ENCODE results near the gene MUC13. TPM values are rescaled to one million over a fixed set of nuclear protein-coding genes. Genes with fewer than 3 reads are reported as not detected.

Gene MUC13
- total and polyA plus RNA-seq, 9 of the 15 experiments (the other 6 are each of a cell fraction or from before 2014, with no cell fraction given) = 0.09 TPM; not detected in 8

DNA sequence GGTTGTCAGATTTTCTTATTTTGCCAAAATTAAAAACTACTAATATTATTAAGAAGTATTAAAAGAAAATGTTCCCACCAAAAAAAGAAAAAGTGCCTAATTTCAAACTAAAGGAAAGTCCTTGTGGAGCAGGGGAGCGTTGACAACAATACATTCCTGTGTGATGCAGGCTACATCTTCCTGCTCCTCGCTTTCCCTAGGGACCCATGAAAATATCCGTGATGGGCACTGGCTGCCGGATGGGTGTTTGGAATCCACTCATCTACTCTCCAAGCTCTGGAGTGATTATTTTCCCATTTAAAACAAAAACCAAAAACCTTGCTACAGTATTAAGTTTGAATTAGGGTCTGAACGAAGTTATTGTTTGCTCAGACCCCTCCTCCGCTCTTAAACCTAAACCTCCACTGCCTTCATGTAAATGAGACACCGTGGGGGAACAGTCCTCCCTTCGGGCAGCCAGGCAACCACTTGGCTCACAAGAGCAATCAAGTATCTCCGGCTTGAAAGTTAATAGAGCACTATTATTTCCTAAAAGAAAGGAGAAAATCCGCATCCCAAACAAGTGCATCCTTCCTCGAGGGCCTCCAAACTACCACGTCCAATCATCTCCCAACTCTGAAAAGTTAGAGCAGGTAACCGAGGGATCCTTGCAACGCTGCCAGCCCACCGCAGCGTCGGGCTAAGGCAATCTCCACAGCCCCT, 48.9 kb downstream of the MUC13 start:
- FAIRE-seq (no peak), ATAC-seq (no peak), DNase-seq (ENCODE audit: extremely low read depth in 1 of 4, low spot score in 3 of 4) (no peak)
- Histone ChIP-seq H3K27ac (ENCODE audit: extremely low read depth, low read depth, low read length) (no peak overlapping the region), H3K27me3 (ENCODE audit: control insufficient read depth in 2 of 2, insufficient read depth in 2 of 2, low read length in 2 of 2) (no peaks in the 10 kb centered on the region; a peak in 1 of 5 replicates), H3K9me3 (replicated peaks; ENCODE audit: control insufficient read depth, insufficient read depth, low read depth, low read length) (no peaks in the 10 kb centered on the region), H3K4me1 (replicated peaks in 1 of 2; ENCODE audit: control insufficient read depth in 2 of 2, insufficient read depth in 2 of 2, low read length in 2 of 2) (peaks cover 18 to 23% of the 10 kb centered on the region in 2 experiments; a peak in 4 of 5 replicates), H3K9ac (ENCODE audit: insufficient read depth in 1 of 2, low read depth in 2 of 2, low read length in 2 of 2) (peak overlapping the region; percentile 53 to 67; a peak in 3 of 4 replicates), H3K9me1 (ENCODE audit: control insufficient read depth, insufficient read depth, low read length) (no peaks in the 10 kb centered on the region), H3K4me2 (ENCODE audit: insufficient read depth, low read length) (peak overlapping the region; percentile 78), H3K36me3 (ENCODE audit: control insufficient read depth, insufficient read depth, low read length) (no peaks in the 10 kb centered on the region), H2AFZ (ENCODE audit: low read depth, low read length) (peak overlapping the region; percentile 59; the same call in 1 of the 2 replicates), H3K4me3 (peak overlapping the region; percentile 60), H4K20me1 (replicated peaks; ENCODE audit: control insufficient read depth, insufficient read depth, low read length) (no peaks in the 10 kb centered on the region), H3K79me2 (ENCODE audit: control insufficient read depth, insufficient read depth, low read length) (peaks cover 19% of the 10 kb centered on the region; the same call in 2 of the 3 replicates)
- BruUV-seq (replicated peaks) = TSS peak; percentile 45
- CTCF ChIA-PET (ENCODE audit: low intra/inter-chr PET ratio) = no interaction called here
- TF ChIP-seq, protein P1, sequence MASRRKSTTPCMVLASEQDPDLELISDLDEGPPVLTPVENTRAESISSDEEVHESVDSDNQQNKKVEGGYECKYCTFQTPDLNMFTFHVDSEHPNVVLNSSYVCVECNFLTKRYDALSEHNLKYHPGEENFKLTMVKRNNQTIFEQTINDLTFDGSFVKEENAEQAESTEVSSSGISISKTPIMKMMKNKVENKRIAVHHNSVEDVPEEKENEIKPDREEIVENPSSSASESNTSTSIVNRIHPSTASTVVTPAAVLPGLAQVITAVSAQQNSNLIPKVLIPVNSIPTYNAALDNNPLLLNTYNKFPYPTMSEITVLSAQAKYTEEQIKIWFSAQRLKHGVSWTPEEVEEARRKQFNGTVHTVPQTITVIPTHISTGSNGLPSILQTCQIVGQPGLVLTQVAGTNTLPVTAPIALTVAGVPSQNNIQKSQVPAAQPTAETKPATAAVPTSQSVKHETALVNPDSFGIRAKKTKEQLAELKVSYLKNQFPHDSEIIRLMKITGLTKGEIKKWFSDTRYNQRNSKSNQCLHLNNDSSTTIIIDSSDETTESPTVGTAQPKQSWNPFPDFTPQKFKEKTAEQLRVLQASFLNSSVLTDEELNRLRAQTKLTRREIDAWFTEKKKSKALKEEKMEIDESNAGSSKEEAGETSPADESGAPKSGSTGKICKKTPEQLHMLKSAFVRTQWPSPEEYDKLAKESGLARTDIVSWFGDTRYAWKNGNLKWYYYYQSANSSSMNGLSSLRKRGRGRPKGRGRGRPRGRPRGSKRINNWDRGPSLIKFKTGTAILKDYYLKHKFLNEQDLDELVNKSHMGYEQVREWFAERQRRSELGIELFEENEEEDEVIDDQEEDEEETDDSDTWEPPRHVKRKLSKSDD (conservative IDR thresholded peaks at IDR 0.05; ENCODE audit: low read length) = no peak
- TF ChIP-seq KAT2B (IDR thresholded peaks at IDR 0.05; ENCODE audit: low read depth, low read length) (no peak), CBFA2T2 (conservative IDR thresholded peaks at IDR 0.05) (no peak), ZNF583 (CRISPR knock-in tag; IDR thresholded peaks at IDR 0.05) (no peak), MCM7 (IDR thresholded peaks at IDR 0.05) (no peak), RNF2 (IDR thresholded peaks at IDR 0.05) (no peak), ZBTB17 (CRISPR knock-in tag; IDR thresholded peaks at IDR 0.05) (no peak), CCAR2 (IDR thresholded peaks at IDR 0.05; ENCODE audit: low read depth, low read length) (no peak), CHD1 (IDR thresholded peaks at IDR 0.05; ENCODE audit: low read length) (no peak), PTBP1 (IDR thresholded peaks at IDR 0.05; ENCODE audit: low read depth, low read length) (no peak), DACH1 (IDR thresholded peaks at IDR 0.05; ENCODE audit: partially characterized antibody) (no peak)
- TF ChIP-seq, protein P2, sequence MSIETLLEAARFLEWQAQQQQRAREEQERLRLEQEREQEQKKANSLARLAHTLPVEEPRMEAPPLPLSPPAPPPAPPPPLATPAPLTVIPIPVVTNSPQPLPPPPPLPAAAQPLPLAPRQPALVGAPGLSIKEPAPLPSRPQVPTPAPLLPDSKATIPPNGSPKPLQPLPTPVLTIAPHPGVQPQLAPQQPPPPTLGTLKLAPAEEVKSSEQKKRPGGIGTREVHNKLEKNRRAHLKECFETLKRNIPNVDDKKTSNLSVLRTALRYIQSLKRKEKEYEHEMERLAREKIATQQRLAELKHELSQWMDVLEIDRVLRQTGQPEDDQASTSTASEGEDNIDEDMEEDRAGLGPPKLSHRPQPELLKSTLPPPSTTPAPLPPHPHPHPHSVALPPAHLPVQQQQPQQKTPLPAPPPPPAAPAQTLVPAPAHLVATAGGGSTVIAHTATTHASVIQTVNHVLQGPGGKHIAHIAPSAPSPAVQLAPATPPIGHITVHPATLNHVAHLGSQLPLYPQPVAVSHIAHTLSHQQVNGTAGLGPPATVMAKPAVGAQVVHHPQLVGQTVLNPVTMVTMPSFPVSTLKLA (conservative IDR thresholded peaks at IDR 0.05) = no peak
- TF ChIP-seq, protein P3, sequence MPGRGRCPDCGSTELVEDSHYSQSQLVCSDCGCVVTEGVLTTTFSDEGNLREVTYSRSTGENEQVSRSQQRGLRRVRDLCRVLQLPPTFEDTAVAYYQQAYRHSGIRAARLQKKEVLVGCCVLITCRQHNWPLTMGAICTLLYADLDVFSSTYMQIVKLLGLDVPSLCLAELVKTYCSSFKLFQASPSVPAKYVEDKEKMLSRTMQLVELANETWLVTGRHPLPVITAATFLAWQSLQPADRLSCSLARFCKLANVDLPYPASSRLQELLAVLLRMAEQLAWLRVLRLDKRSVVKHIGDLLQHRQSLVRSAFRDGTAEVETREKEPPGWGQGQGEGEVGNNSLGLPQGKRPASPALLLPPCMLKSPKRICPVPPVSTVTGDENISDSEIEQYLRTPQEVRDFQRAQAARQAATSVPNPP (IDR thresholded peaks at IDR 0.05; ENCODE audit: borderline replicate concordance, insufficient read depth, insufficient read length) = no peak
- intact Hi-C loops (cut with micrococcal nuclease) (loop anchor here (5.0 to 10.0 kb wide), 2 partner anchors 51 to 113 kb away; no protein-coding TSS in a partner anchor), in situ Hi-C loops (cut with MboI) (no loop called here)
- 46% methylated on average over 14 of the region's 17 CpGs for WGBS (ENCODE audit: insufficient coverage, low coverage, missing lambda C conversion rate)
- POLR2A ChIA-PET = no interaction called here

Measured in K562 (cell line).